Epithelial cell of esophagus (primary cell): ENCODE measurements around the gene SLAMF7.

ENCODE experiments used
- DNase-seq: peaks from one replicate; pipeline ENCODE4 v3.0.0; 2010; ENCODE audit warnings: low read depth
- H3K4me3 ChIP-seq: 2 replicates; pipeline ENCODE4 v1.5.1; 2011; ENCODE audit warnings: mild to moderate bottlenecking, low read length, control low read depth
- TF ChIP-seq, protein P1 (sequence below): IDR thresholded peaks from 2 replicates; pipeline ENCODE4 v1.5.1; 2011; ENCODE audit warnings: low read depth, mild to moderate bottlenecking, low read length, control low read depth, inconsistent platforms; ENCODE audit not compliant: insufficient read depth; ENCODE audit errors: missing control alignments

SLAMF7 gene

GRCh38 chr1:160776178-160776577, 37.1 kb downstream of the SLAMF7 start:
- no peak for DNase-seq
- no peak overlapping the region for H3K4me3 ChIP-seq
- TF ChIP-seq, protein P1, sequence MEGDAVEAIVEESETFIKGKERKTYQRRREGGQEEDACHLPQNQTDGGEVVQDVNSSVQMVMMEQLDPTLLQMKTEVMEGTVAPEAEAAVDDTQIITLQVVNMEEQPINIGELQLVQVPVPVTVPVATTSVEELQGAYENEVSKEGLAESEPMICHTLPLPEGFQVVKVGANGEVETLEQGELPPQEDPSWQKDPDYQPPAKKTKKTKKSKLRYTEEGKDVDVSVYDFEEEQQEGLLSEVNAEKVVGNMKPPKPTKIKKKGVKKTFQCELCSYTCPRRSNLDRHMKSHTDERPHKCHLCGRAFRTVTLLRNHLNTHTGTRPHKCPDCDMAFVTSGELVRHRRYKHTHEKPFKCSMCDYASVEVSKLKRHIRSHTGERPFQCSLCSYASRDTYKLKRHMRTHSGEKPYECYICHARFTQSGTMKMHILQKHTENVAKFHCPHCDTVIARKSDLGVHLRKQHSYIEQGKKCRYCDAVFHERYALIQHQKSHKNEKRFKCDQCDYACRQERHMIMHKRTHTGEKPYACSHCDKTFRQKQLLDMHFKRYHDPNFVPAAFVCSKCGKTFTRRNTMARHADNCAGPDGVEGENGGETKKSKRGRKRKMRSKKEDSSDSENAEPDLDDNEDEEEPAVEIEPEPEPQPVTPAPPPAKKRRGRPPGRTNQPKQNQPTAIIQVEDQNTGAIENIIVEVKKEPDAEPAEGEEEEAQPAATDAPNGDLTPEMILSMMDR: no peak

GRCh38 chr1:160777486-160778089, 38.5 kb downstream of the SLAMF7 start:
- TF ChIP-seq, protein P1: peak; percentile 70
- peak; percentile 68 for DNase-seq
- no peak overlapping the region for H3K4me3 ChIP-seq

DNA sequence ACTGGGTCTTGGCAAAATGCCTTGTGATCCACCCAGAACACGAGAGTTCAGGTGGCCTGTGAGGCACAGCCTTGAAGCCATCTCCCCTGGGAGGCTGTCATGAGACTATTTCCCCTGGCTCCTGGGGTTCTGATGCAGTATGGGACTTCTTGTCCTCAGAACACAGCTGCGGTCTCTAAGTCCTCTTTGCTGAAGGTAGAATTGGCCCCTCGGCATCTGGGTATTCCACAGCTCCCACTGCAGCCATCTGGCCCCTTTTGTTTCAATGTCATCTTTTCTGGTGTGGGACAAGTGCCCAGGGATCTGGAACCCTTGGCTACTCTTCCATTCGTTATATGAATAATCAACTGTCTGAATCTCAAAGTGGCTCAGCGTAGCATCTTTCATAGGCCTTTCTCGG, 39.9 kb downstream of the SLAMF7 start:
- TF ChIP-seq, protein P1: no peak
- no peak overlapping the region for H3K4me3 ChIP-seq
- DNase-seq: no peak

- DNase-seq: no peak
- TF ChIP-seq, protein P1: peak; percentile 22
- H3K4me3 ChIP-seq: no peak overlapping the region
Measured at GRCh38 chr1:160779626-160780397, 40.8 kb downstream of the SLAMF7 start.

GRCh38 chr1:160780398-160780755, 41.3 kb downstream of the SLAMF7 start:
- TF ChIP-seq, protein P1: no peak
- DNase-seq: peak; percentile 40
- no peak overlapping the region for H3K4me3 ChIP-seq

- DNase-seq: peak; percentile 81
- H3K4me3 ChIP-seq: no peak overlapping the region
- TF ChIP-seq, protein P1: no peak
Measured at GRCh38 chr1:160781186-160781766, 42.2 kb downstream of the SLAMF7 start.
